Osteocyte (in vitro differentiated cells): ENCODE measurements around the gene ZNF423. TPM values are rescaled to one million over a fixed set of nuclear protein-coding genes. Genes with fewer than 3 reads are reported as not detected.

Experiments used
- DNase-seq: peaks from one replicate; pipeline ENCODE4 v3.0.0; 2021; ENCODE audit warnings: mixed read lengths; ENCODE audit not compliant: unreplicated experiment; ENCODE audit errors: extremely low spot score
- H3K27ac Mint-ChIP-seq: one replicate; pipeline ENCODE4 v1.8.0; 2021; ENCODE audit warnings: mild to moderate bottlenecking, mixed read lengths; ENCODE audit not compliant: unreplicated experiment
- H3K27me3 Mint-ChIP-seq: one replicate; pipeline ENCODE4 v1.8.0; 2021; ENCODE audit warnings: mixed read lengths; ENCODE audit not compliant: unreplicated experiment
- H3K36me3 Mint-ChIP-seq: one replicate; pipeline ENCODE4 v1.8.0; 2021; ENCODE audit warnings: mixed read lengths; ENCODE audit not compliant: unreplicated experiment
- H3K4me1 Mint-ChIP-seq: one replicate; pipeline ENCODE4 v1.8.0; 2021; ENCODE audit warnings: mixed read lengths; ENCODE audit not compliant: unreplicated experiment
- H3K4me3 Mint-ChIP-seq: one replicate; pipeline ENCODE4 v1.8.0; 2021; ENCODE audit warnings: mild to moderate bottlenecking, moderate library complexity, mixed read lengths; ENCODE audit not compliant: unreplicated experiment
- H3K9me3 Mint-ChIP-seq: one replicate; pipeline ENCODE4 v1.8.0; 2021; ENCODE audit warnings: mixed read lengths; ENCODE audit not compliant: unreplicated experiment
- CTCF ChIP-seq: fragments of 200-600 bp; sonication (generic); IDR thresholded peaks from 2 replicates; pipeline ENCODE4 v1.5.0; 2021; ENCODE audit warnings: antibody characterized with exemption, mild to moderate bottlenecking, moderate library complexity
- total RNA-seq: library from RNA; stranded (reverse); gene quantifications from 2 replicates; pipeline ENCODE4 v1.2.1, GENCODE V29; 2021

The ZNF423 gene
- total RNA-seq, 1 donor from 2014 or later, result 25.1 TPM

- Mint-ChIP-seq H3K27ac (no peak overlapping the region), H3K27me3 (peaks cover 10% of the 10 kb centered on the region), H3K36me3 (no peaks in the 10 kb centered on the region), H3K4me1 (peaks cover 13% of the 10 kb centered on the region), H3K4me3 (no peak overlapping the region), H3K9me3 (no peaks in the 10 kb centered on the region)
- DNase-seq, result no peak
- TF ChIP-seq CTCF, result no peak
Measured at GRCh38 chr16:49530427-49530970, 325.4 kb downstream of the ZNF423 start.

- no peak for TF ChIP-seq CTCF
- Mint-ChIP-seq H3K27ac (no peak overlapping the region), H3K4me3 (no peak overlapping the region), H3K27me3 (peaks cover 2% of the 10 kb centered on the region), H3K4me1 (peaks cover 17% of the 10 kb centered on the region), H3K9me3 (no peaks in the 10 kb centered on the region), H3K36me3 (no peaks in the 10 kb centered on the region)
- no peak for DNase-seq
Measured at GRCh38 chr16:49529411-49530045, 326.4 kb downstream of the ZNF423 start.

GRCh38 chr16:49528866-49529288 is 327.0 kb downstream of the ZNF423 start:
- Mint-ChIP-seq H3K4me1 (peaks cover 20% of the 10 kb centered on the region), H3K27ac (no peak overlapping the region), H3K4me3 (no peak overlapping the region), H3K27me3 (peaks cover 2% of the 10 kb centered on the region), H3K36me3 (no peaks in the 10 kb centered on the region), H3K9me3 (no peaks in the 10 kb centered on the region)
- no peak for DNase-seq
- no peak for TF ChIP-seq CTCF

- Mint-ChIP-seq H3K4me3 (peak overlapping the region; percentile 29), H3K27me3 (peaks cover 2% of the 10 kb centered on the region), H3K4me1 (peaks cover 20% of the 10 kb centered on the region), H3K9me3 (no peaks in the 10 kb centered on the region), H3K27ac (peak overlapping the region; percentile 14), H3K36me3 (no peaks in the 10 kb centered on the region)
- no peak for TF ChIP-seq CTCF
- DNase-seq, result no peak
Measured at GRCh38 chr16:49528060-49528865, 327.6 kb downstream of the ZNF423 start.

- Mint-ChIP-seq H3K9me3 (no peaks in the 10 kb centered on the region), H3K27ac (no peak overlapping the region), H3K4me1 (peaks cover 18% of the 10 kb centered on the region), H3K36me3 (no peaks in the 10 kb centered on the region), H3K27me3 (peaks cover 2% of the 10 kb centered on the region), H3K4me3 (no peak overlapping the region)
- DNase-seq, result no peak
- TF ChIP-seq CTCF, result no peak
Measured at GRCh38 chr16:49527611-49528010, 328.3 kb downstream of the ZNF423 start.
